Smooth muscle cell (in vitro differentiated cells): Measurements from ENCODE around the gene TGFBR2. TPM values are rescaled to one million over a fixed set of nuclear protein-coding genes. Genes with fewer than 3 reads are reported as not detected.

Experiments
- DNase-seq: peaks from one replicate; lab custom pipeline; 2025; ENCODE audit not compliant: unreplicated experiment; lab: John Stamatoyannopoulos, UW
- H2AFZ ChIP-seq: fragments of 200-600 bp; sonication (generic); 2 replicates; pipeline ENCODE4 v1.6.0; 2016; ENCODE audit warnings: antibody characterized with exemption, low read depth, mild to moderate bottlenecking
- H3F3A ChIP-seq: fragments of 200-600 bp; sonication (generic); 2 replicates; pipeline ENCODE4 v1.6.0; 2017; ENCODE audit warnings: antibody characterized with exemption, low read depth
- H3K27ac ChIP-seq: fragments of 200-600 bp; sonication (generic); 2 replicates; pipeline ENCODE4 v1.5.1; 2016; ENCODE audit warnings: low read depth, mild to moderate bottlenecking
- H3K27me3 ChIP-seq: fragments of 200-600 bp; sonication (generic); 2 replicates; pipeline ENCODE4 v1.6.1; 2016; ENCODE audit warnings: low read depth, mild to moderate bottlenecking
- H3K36me3 ChIP-seq: fragments of 200-600 bp; sonication (generic); 2 replicates; pipeline ENCODE4 v1.5.1; 2016; ENCODE audit warnings: low read depth
- H3K4me1 ChIP-seq: fragments of 200-600 bp; sonication (generic); 2 replicates; pipeline ENCODE4 v1.5.1; 2016; ENCODE audit warnings: low read depth
- H3K4me2 ChIP-seq: fragments of 200-600 bp; sonication (generic); 2 replicates; pipeline ENCODE4 v1.6.0; 2016; ENCODE audit warnings: mild to moderate bottlenecking
- H3K4me3 ChIP-seq: fragments of 200-600 bp; sonication (generic); 2 replicates; pipeline ENCODE4 v1.5.1; 2016; ENCODE audit warnings: mild to moderate bottlenecking
- H3K79me2 ChIP-seq: fragments of 200-600 bp; sonication (generic); 2 replicates; pipeline ENCODE4 v1.6.0; 2016; ENCODE audit warnings: low read depth, mild to moderate bottlenecking
- H3K9ac ChIP-seq: fragments of 200-600 bp; sonication (generic); 2 replicates; pipeline ENCODE4 v1.6.0; 2016; ENCODE audit warnings: low read depth
- H3K9me3 ChIP-seq: fragments of 200-600 bp; sonication (generic); replicated peaks from 2 replicates; pipeline ENCODE4 v1.5.1; 2016; ENCODE audit warnings: low read depth
- H4K20me1 ChIP-seq: fragments of 200-600 bp; sonication (generic); 2 replicates; pipeline ENCODE4 v1.6.0; 2016; ENCODE audit warnings: low read depth
- WGBS: methylation state at CpG from one replicate; pipeline ENCODE4 v1.1.7; 2016; ENCODE audit warnings: low lambda C conversion rate; 5-methylcytosine and 5-hydroxymethylcytosine counted together
- polyA plus RNA-seq: library from polyadenylated mRNA; unstranded; fragments of >200 nt; fragmentation: Nextera tagmentation; extraction: Ambion mirVana; gene quantifications from 2 replicates; pipeline ENCODE4 v1.2.1, GENCODE V29; 2016
- total RNA-seq: library from RNA; depleted of rRNA; stranded (reverse); fragments of >200 nt; gene quantifications from 2 replicates; pipeline ENCODE4 v1.2.3, GENCODE V29; 2014
- TF ChIP-seq, protein P1 (sequence below): fragments of 200-600 bp; sonication (generic); IDR thresholded peaks from 2 replicates; pipeline ENCODE4 v1.5.1; 2017; ENCODE audit warnings: borderline replicate concordance, mild to moderate bottlenecking, antibody characterized with exemption; ENCODE audit not compliant: insufficient read depth, poor library complexity, severe bottlenecking

Gene TGFBR2
- total and polyA plus RNA-seq, 2 experiments from 2014 or later: 39.6 to 53.7 TPM

DNA sequence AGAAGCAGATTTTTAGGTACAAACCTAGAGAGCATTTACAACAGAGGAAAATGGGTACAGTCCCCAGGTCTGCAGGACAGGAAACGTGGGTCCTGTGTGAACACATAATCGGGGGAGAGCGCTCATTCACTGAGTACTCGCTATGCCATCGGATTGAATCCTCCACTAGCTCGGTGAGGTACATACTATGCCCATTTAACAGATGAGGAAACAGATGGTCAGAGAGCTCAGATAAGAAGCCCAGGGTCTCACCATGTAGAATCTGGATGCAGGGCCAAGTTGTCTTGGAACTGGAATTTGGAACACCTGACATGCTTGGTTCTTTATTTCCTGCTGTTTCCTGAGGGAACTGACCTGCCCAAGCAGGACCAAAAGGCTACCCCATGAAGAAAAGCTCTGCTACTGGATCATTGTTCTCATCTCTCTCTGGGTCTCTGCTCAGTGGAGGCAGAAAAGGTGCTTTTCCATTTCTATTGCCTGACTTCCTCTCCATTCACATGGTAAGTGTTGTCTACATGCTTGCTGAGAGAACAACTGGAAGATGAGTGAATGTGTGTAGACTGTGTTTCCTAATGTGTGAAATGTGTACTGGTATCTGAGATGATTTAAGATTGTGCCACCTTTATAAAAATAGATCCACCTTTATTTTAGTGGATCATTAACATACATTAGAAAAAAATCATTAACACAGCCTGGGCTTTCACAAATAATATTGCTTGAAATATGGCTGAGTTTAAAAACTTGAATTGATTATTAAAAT, 89.1 kb downstream of the TGFBR2 start:
- Histone ChIP-seq H3F3A (no peaks in the 10 kb centered on the region), H3K27me3 (no peaks in the 10 kb centered on the region), H3K9me3 (no peaks in the 10 kb centered on the region), H3K4me3 (no peak overlapping the region), H3K36me3 (no peaks in the 10 kb centered on the region), H3K27ac (no peak overlapping the region), H4K20me1 (no peaks in the 10 kb centered on the region), H2AFZ (no peak overlapping the region), H3K9ac (no peak overlapping the region), H3K4me1 (no peaks in the 10 kb centered on the region), H3K79me2 (no peaks in the 10 kb centered on the region), H3K4me2 (no peak overlapping the region)
- TF ChIP-seq, protein P1, sequence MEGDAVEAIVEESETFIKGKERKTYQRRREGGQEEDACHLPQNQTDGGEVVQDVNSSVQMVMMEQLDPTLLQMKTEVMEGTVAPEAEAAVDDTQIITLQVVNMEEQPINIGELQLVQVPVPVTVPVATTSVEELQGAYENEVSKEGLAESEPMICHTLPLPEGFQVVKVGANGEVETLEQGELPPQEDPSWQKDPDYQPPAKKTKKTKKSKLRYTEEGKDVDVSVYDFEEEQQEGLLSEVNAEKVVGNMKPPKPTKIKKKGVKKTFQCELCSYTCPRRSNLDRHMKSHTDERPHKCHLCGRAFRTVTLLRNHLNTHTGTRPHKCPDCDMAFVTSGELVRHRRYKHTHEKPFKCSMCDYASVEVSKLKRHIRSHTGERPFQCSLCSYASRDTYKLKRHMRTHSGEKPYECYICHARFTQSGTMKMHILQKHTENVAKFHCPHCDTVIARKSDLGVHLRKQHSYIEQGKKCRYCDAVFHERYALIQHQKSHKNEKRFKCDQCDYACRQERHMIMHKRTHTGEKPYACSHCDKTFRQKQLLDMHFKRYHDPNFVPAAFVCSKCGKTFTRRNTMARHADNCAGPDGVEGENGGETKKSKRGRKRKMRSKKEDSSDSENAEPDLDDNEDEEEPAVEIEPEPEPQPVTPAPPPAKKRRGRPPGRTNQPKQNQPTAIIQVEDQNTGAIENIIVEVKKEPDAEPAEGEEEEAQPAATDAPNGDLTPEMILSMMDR: no peak
- 94% methylated on average over 6 of the region's 6 CpGs for WGBS
- DNase-seq: no peak

DNA sequence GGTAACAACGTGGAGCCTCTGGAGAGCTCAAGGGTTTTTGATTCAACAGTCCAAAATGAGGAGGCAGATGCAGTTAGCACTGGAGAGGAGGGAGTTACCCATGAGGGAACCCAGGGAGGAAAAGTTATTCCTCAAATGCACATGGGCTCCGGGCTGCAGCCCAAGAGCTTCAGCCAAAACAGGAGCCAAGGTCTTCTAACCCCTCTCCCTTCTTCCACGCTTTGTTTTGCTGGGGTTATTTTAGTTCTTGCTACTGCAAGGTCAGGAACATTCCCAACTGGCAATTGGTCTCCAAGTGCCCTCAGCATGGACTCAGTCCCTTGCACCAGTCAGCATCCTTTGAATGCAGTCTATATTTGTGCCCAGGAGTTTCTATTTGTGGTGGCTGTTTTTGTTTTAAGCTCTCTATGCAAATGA, 90.0 kb downstream of the TGFBR2 start:
- no peak overlapping the region for H3K9ac ChIP-seq

DNA sequence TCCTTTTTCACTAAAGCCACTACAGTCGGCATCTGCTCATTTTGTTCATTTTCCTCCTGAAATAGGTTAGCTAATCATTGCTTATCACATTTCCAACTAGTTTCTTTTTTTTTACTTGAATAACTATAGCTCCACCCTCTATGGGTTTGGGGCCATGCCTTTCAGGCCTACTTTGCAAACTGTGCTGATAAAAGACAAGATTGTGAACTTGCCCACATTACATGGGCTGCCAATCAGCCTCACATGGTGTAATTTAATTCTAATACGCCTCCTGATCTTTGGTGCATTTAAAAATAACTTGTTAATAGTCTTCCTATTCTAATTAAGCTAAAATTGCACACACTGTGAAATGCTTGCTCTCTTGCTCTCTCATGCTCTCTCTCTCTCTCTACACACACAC, 90.5 kb downstream of the TGFBR2 start:
- TF ChIP-seq, protein P1: no peak
- H3K79me2 ChIP-seq: no peaks in the 10 kb centered on the region

More for the DNA sequence above, 90.0 kb downstream of the TGFBR2 start:
- Histone ChIP-seq H4K20me1 (no peaks in the 10 kb centered on the region), H3K4me1 (no peaks in the 10 kb centered on the region), H3K4me3 (no peak overlapping the region), H3K27me3 (no peaks in the 10 kb centered on the region), H3K4me2 (no peak overlapping the region), H2AFZ (no peak overlapping the region), H3K27ac (no peak overlapping the region), H3K79me2 (no peaks in the 10 kb centered on the region), H3F3A (no peaks in the 10 kb centered on the region), H3K9me3 (no peaks in the 10 kb centered on the region), H3K36me3 (no peaks in the 10 kb centered on the region)
- 83% methylated on average over 3 of the region's 3 CpGs for WGBS
- DNase-seq: no peak
- TF ChIP-seq, protein P1: no peak

DNA sequence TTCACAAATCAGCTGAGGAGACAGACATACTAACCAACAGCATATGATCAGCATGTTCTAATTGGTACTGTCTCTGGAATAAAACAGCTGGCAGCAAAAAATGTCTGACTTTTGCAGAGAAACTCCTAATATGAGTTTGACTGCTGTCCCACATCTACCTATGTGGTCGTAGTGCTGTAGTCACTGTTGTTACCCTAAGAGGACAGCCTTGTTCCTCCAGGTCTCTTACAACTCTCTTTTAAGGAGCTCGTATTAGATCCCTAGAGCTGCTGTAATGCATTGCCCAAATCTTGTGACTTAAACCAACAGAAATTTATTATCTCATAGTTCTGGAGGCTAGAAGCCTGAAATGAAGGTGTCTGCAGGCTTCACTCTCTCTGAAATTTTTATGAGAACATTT, 92.1 kb downstream of the TGFBR2 start:
- WGBS: 45% methylated on average over 2 of the region's 2 CpGs
- H3K4me1 ChIP-seq: no peaks in the 10 kb centered on the region
- TF ChIP-seq, protein P1: no peak
- DNase-seq: no peak
- no peaks in the 10 kb centered on the region for H3F3A ChIP-seq
- H3K79me2 ChIP-seq: no peaks in the 10 kb centered on the region
- no peak overlapping the region for H3K4me2 ChIP-seq
- H3K9me3 ChIP-seq: no peaks in the 10 kb centered on the region
- no peaks in the 10 kb centered on the region for H3K27me3 ChIP-seq
- no peaks in the 10 kb centered on the region for H3K36me3 ChIP-seq
- H4K20me1 ChIP-seq: no peaks in the 10 kb centered on the region
- no peak overlapping the region for H3K9ac ChIP-seq
- H3K4me3 ChIP-seq: no peak overlapping the region
- H2AFZ ChIP-seq: no peak overlapping the region
- H3K27ac ChIP-seq: no peak overlapping the region

More for the DNA sequence above, 90.5 kb downstream of the TGFBR2 start:
- Histone ChIP-seq H2AFZ (no peak overlapping the region), H3K36me3 (no peaks in the 10 kb centered on the region), H3K9ac (no peak overlapping the region), H3K4me3 (no peak overlapping the region), H3K27me3 (no peaks in the 10 kb centered on the region), H3K9me3 (no peaks in the 10 kb centered on the region), H3K4me1 (no peaks in the 10 kb centered on the region), H3K27ac (no peak overlapping the region), H3K4me2 (no peak overlapping the region), H3F3A (no peaks in the 10 kb centered on the region), H4K20me1 (no peaks in the 10 kb centered on the region)
- no peak for DNase-seq
- WGBS: 93% methylated on average over 2 of the region's 2 CpGs
